Urinary bladder (tissue), 4 donors: ENCODE data around the gene KLHL3. TPM values are rescaled to one million over a fixed set of nuclear protein-coding genes. Genes with fewer than 3 reads are reported as not detected.

Source experiments
- DNase-seq: peaks from one replicate; pipeline ENCODE4 v3.0.0-alpha.2; 2015; ENCODE audit errors: extremely low spot score
- H3K27ac ChIP-seq: one replicate; pipeline ENCODE4 v1.5.1; 2013; ENCODE audit warnings: low read depth, mild to moderate bottlenecking, moderate library complexity
- H3K36me3 ChIP-seq: one replicate; pipeline ENCODE4 v1.6.1; 2013; ENCODE audit warnings: mild to moderate bottlenecking, moderate library complexity; ENCODE audit not compliant: insufficient read depth
- H3K4me1 ChIP-seq: one replicate; pipeline ENCODE4 v1.6.1; 2013; ENCODE audit warnings: mild to moderate bottlenecking, moderate library complexity; ENCODE audit not compliant: insufficient read depth
- H3K4me3 ChIP-seq: one replicate; pipeline ENCODE4 v1.5.1; 2013; ENCODE audit warnings: low read depth, low read length
- whole genome bisulfite sequencing: extraction: QIAGEN DNeasy Blood & Tissue Kit; methylation state at CpG from one replicate; pipeline ENCODE4 v1.1.7; 2013; 5-methylcytosine and 5-hydroxymethylcytosine counted together
- polyA plus RNA-seq: library from polyadenylated mRNA; stranded (reverse); fragments of 200-250 nt; gene quantifications from one replicate; pipeline ENCODE4 v1.2.3, GENCODE V29; 2013
- total RNA-seq: library from RNA; depleted of rRNA; stranded (reverse); fragments of >200 nt; gene quantifications from one replicate; pipeline ENCODE4 v1.2.3, GENCODE V29; 2014
- donor health status: healthy with polysubstance abuse.
- donor health status: healthy.

Gene KLHL3
- total and polyA plus RNA-seq, 2 donors, result 3.1 to 12.0 TPM

DNA sequence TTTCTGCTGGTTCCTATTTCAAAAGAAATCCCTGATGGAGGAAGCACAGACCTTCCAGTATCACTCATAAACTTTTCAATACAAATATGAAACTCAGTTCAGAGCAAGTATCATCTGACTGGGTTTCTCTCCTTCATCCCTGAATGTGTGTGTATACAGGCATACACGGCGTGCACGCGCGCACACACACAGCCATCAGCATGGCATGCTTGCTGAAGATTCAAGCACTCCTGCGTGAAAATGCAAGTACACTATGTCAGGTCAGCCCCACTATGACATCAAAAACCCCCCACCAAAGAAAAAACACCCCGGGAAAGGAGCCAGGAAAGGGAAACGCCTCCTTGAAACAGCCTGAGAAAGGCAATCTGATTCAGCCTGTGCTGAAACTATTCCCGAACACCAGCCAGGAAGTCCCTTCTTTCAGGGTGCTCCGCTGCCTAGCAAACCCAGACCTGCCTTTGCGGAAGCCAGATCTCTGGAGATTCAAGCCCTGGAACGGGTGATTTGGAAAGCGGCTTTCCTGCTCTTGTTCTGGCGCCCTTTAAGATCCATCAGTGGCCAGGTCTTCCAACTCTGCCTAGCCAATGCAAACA, 831 bp downstream of the KLHL3 start:
- H3K36me3 ChIP-seq, result no peaks in the 10 kb centered on the region
- peak overlapping the region; percentile 35 for H3K4me3 ChIP-seq
- WGBS, result 9% methylated on average over 14 of the region's 14 CpGs
- DNase-seq, result no peak
- H3K27ac ChIP-seq, result no peak overlapping the region
- H3K4me1 ChIP-seq, result no peaks in the 10 kb centered on the region

DNA sequence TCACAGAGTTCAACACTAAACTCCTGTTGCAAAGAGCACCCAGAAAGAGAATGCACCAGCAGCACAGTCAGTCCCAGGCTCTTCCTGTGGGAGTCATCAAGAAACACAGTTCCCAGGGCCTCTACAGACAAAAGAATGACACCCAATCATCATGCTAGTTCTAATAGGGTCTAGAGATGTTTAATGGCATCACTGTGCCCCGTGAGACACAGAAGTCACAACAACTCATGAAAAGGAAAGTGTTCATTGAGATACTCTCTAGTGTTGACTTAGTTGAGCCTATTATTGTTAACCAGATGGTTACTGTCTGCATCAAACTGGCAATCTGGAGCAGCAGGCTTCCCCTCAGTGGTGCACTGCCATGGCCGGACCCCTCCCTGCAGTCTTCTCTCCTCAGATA, 1.6 kb downstream of the KLHL3 start:
- no peak overlapping the region for H3K27ac ChIP-seq
- no peaks in the 10 kb centered on the region for H3K36me3 ChIP-seq
- no peak overlapping the region for H3K4me3 ChIP-seq
- 75% methylated on average over 2 of the region's 2 CpGs for WGBS
- no peaks in the 10 kb centered on the region for H3K4me1 ChIP-seq
- DNase-seq, result no peak

DNA sequence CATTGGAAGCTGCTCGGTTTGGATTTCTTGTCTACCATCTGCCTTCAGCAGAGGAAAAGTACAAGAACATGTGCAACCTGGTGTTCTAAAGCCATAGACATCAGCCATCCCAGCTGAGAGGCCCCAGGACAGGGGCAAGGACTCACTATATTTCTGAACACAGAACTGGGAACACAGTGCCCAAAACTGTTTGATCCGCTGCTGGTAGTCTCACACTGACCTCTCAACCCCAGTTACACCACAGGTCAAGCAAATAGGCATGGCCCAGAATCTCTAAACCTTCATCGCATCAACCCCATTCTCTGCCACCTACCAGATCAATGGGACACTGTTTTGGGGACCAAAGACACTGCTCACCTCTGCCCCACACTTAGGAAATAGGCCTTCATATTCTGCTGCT, 2.0 kb downstream of the KLHL3 start:
- WGBS, result 94% methylated on average over 3 of the region's 3 CpGs
- Histone ChIP-seq H3K27ac (no peak overlapping the region), H3K4me3 (no peak overlapping the region), H3K4me1 (no peaks in the 10 kb centered on the region), H3K36me3 (no peaks in the 10 kb centered on the region)
- no peak for DNase-seq

GRCh38 chr5:137733006-137733405, 2.9 kb downstream of the KLHL3 start:
- no peaks in the 10 kb centered on the region for H3K4me1 ChIP-seq
- H3K36me3 ChIP-seq, result no peaks in the 10 kb centered on the region
- WGBS, result 90% methylated on average over 3 of the region's 3 CpGs
- no peak overlapping the region for H3K27ac ChIP-seq
- no peak overlapping the region for H3K4me3 ChIP-seq
- no peak for DNase-seq

GRCh38 chr5:137731176-137731575, 4.7 kb downstream of the KLHL3 start:
- 85% methylated on average over 3 of the region's 3 CpGs for WGBS

DNA sequence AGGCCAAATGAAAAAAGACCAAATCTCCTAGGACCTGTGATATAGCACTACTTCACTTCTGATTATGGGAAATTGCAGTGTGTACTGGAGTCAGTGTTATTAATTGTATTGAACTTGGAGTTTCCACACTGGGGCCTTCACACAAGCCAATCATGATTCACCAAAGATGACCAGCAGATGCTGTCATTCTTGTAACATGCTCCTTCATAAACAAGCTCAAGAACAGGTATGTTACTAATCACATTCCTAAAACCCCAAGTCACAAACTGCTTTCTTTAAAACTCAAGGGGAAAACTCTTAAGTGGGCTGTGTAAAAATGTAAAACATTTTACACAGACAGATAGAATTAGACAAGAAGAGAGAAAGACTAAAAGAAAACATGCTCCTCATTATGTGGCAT, 5.6 kb downstream of the KLHL3 start:
- Histone ChIP-seq H3K36me3 (no peaks in the 10 kb centered on the region), H3K27ac (no peak overlapping the region), H3K4me1 (no peaks in the 10 kb centered on the region), H3K4me3 (no peak overlapping the region)
- no peak for DNase-seq

More at GRCh38 chr5:137731176-137731575, 4.7 kb downstream of the KLHL3 start:
- H3K4me3 ChIP-seq, result no peak overlapping the region
- H3K27ac ChIP-seq, result no peak overlapping the region
- DNase-seq, result no peak
- H3K4me1 ChIP-seq, result no peaks in the 10 kb centered on the region
- no peaks in the 10 kb centered on the region for H3K36me3 ChIP-seq

GRCh38 chr5:137728048-137728447, 7.8 kb downstream of the KLHL3 start:
- Histone ChIP-seq H3K4me3 (no peak overlapping the region), H3K4me1 (no peaks in the 10 kb centered on the region), H3K27ac (no peak overlapping the region), H3K36me3 (no peaks in the 10 kb centered on the region)
- no peak for DNase-seq
- 95% methylated on average over 1 of the region's 1 CpG for WGBS

- Histone ChIP-seq H3K27ac (no peak overlapping the region), H3K36me3 (no peaks in the 10 kb centered on the region), H3K4me3 (no peak overlapping the region), H3K4me1 (no peaks in the 10 kb centered on the region)
- no peak for DNase-seq
- 83% methylated on average over 2 of the region's 2 CpGs for WGBS
Measured at GRCh38 chr5:137727623-137728022, 8.3 kb downstream of the KLHL3 start.

DNA sequence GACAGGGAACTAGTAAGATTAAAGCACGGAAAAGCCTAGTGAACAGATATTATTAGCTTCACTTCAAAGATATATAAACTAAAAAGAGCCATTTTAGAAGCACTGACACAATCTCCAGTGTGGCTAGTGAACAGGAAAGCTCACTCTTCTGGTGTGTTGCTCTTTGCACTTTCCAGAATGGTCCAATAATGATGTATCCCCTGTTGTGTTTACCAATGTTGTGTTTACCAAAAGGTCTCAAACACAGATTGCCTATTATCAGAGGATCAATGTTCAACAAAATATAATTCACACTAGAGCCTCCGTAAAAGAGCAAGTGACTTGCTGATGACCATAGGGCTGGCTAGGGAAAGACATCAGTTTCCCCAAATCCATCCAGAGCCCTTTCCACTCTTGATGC, 11.6 kb downstream of the KLHL3 start:
- no peaks in the 10 kb centered on the region for H3K4me1 ChIP-seq

DNA sequence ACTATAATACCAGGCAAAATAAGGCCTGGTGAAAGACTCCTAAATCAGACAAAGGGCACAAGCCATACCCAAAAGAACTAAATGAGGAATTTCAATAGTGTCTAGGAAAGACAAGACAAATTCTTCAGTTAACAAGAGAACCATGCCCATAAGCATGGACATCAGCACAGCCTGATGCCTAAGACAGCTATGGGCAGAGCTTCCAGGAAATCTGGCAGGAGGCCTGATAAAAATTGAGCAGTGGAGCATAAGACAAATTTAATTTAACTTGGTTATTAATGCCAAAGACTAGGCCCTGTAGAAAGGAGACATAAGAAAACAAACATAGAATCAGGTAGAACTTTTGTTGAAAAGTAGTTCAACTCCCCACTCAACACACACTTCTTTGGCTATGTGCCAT, 17.3 kb downstream of the KLHL3 start:
- no peaks in the 10 kb centered on the region for H3K36me3 ChIP-seq
- DNase-seq, result no peak

More for the DNA sequence above, 11.6 kb downstream of the KLHL3 start:
- no peak for DNase-seq
- 91% methylated on average over 2 of the region's 2 CpGs for WGBS
- Histone ChIP-seq H3K36me3 (no peaks in the 10 kb centered on the region), H3K4me3 (no peak overlapping the region), H3K27ac (no peak overlapping the region)

DNA sequence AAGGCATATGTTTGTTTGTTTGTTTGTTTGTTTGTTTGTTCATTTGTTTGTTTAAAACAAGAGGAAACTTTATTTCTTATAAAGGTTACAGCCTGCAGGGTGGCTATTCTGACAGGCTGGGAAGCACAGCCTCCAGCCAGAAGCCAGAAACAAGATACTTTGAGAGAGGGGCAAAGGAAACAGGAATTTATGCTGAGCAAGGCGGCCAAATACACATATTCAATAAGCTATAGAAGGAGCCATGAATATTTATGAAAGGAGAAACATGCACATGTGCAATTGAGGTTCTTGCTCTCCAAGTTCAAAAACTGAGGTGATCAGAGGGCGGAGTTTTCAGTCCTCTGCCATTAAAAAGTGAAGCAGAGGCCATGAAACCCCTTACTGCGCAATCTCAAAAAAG, 19.6 kb downstream of the KLHL3 start:
- 98% methylated on average over 3 of the region's 3 CpGs for WGBS
- H3K4me3 ChIP-seq, result no peak overlapping the region
- H3K27ac ChIP-seq, result no peak overlapping the region
- no peaks in the 10 kb centered on the region for H3K4me1 ChIP-seq
- no peaks in the 10 kb centered on the region for H3K36me3 ChIP-seq
- no peak for DNase-seq

More for the DNA sequence above, 17.3 kb downstream of the KLHL3 start:
- Histone ChIP-seq H3K4me3 (no peak overlapping the region), H3K27ac (no peak overlapping the region), H3K4me1 (no peaks in the 10 kb centered on the region)

DNA sequence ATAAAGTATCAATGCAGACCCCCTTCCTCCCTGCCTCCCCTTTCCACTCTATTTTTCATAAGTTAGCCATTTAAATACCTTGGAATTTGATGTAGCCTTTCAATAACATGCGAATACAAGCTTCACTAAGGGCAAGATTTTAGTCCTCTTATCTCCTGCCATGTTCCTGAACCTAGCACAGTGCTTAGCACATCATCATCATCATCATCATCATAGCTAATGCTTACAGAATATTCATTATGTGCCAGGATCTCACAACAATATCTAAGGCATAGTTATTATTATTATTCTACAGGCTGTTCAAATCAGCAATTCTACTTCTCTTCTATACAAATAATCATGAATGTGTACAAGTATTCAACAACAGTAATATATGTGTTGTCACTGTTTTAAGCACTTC, 20.4 kb downstream of the KLHL3 start:
- Histone ChIP-seq H3K4me3 (no peak overlapping the region), H3K36me3 (no peaks in the 10 kb centered on the region), H3K27ac (no peak overlapping the region), H3K4me1 (no peaks in the 10 kb centered on the region)
- no peak for DNase-seq
- WGBS, result 96% methylated on average over 1 of the region's 1 CpG

- no peak for DNase-seq
- Histone ChIP-seq H3K4me3 (no peak overlapping the region), H3K36me3 (no peaks in the 10 kb centered on the region), H3K27ac (no peak overlapping the region), H3K4me1 (no peaks in the 10 kb centered on the region)
Measured at GRCh38 chr5:137714946-137715345, 20.9 kb downstream of the KLHL3 start.

- Histone ChIP-seq H3K36me3 (no peaks in the 10 kb centered on the region), H3K27ac (no peak overlapping the region), H3K4me3 (no peak overlapping the region), H3K4me1 (no peaks in the 10 kb centered on the region)
- DNase-seq, result no peak
- 69% methylated on average over 2 of the region's 2 CpGs for WGBS
Measured at GRCh38 chr5:137714494-137714893, 21.4 kb downstream of the KLHL3 start.

DNA sequence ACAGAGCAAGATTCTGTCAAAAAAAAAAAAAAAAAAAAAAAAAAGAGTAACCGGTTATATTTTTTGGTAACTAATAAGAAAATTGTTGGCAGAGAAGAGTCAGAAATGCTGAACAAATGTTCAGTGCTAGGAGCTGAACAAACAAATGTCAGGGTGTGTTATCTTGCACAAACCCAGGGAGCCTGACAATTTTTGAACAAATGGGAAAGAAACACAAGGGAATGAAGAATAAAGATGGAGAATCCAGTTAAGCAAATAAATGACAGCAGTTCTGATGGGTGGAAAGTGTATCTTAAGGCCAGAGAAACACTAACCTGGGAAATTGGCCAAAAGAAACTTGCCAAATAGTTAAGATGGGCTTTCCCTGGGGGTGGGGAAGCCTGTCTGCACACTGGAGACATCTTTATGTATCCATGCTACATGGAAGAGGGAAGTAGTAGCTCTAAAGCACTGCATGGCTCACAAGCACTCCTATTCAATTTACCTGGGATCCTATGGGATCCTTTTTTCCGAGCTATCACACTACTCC, 23.7 kb downstream of the KLHL3 start:
- Histone ChIP-seq H3K36me3 (no peaks in the 10 kb centered on the region), H3K4me1 (no peaks in the 10 kb centered on the region), H3K27ac (no peak overlapping the region), H3K4me3 (no peak overlapping the region)
- 93% methylated on average over 2 of the region's 2 CpGs for WGBS
- DNase-seq, result no peak
